IPS DF 6.9 (cell line): Measurements from ENCODE around the gene PCBP4.

ENCODE experiments used
- DNase-seq: peaks from one replicate; pipeline ENCODE4 v3.0.0-alpha.2; 2013; ENCODE audit warnings: low read depth, low spot score
- H3K27ac ChIP-seq: one replicate; pipeline ENCODE4 v1.5.1; 2013; ENCODE audit warnings: low read length, control low read depth
- H3K27me3 ChIP-seq: 2 replicates; pipeline ENCODE4 v1.6.1; 2013; ENCODE audit warnings: mild to moderate bottlenecking, low read length; ENCODE audit not compliant: control insufficient read depth, insufficient read depth
- H3K36me3 ChIP-seq: 2 replicates; pipeline ENCODE4 v1.6.1; 2013; ENCODE audit warnings: low read length; ENCODE audit not compliant: control insufficient read depth, insufficient read depth
- H3K4me1 ChIP-seq: 2 replicates; pipeline ENCODE4 v1.6.1; 2013; ENCODE audit warnings: low read length; ENCODE audit not compliant: control insufficient read depth, insufficient read depth
- H3K4me3 ChIP-seq: 2 replicates; pipeline ENCODE4 v1.5.1; 2013; ENCODE audit warnings: mild to moderate bottlenecking, low read length
- H3K9me3 ChIP-seq: 2 replicates; pipeline ENCODE4 v1.6.1; 2013; ENCODE audit warnings: low read length, inconsistent platforms; ENCODE audit not compliant: control insufficient read depth, insufficient read depth
- WGBS: extraction: QIAGEN DNeasy Blood & Tissue Kit; methylation state at CpG from one replicate; pipeline ENCODE4 v1.1.7; 2013; ENCODE audit warnings: mixed read lengths, missing lambda C conversion rate; ENCODE audit not compliant: insufficient read length, insufficient coverage; 5-methylcytosine and 5-hydroxymethylcytosine counted together

The PCBP4 gene

DNA sequence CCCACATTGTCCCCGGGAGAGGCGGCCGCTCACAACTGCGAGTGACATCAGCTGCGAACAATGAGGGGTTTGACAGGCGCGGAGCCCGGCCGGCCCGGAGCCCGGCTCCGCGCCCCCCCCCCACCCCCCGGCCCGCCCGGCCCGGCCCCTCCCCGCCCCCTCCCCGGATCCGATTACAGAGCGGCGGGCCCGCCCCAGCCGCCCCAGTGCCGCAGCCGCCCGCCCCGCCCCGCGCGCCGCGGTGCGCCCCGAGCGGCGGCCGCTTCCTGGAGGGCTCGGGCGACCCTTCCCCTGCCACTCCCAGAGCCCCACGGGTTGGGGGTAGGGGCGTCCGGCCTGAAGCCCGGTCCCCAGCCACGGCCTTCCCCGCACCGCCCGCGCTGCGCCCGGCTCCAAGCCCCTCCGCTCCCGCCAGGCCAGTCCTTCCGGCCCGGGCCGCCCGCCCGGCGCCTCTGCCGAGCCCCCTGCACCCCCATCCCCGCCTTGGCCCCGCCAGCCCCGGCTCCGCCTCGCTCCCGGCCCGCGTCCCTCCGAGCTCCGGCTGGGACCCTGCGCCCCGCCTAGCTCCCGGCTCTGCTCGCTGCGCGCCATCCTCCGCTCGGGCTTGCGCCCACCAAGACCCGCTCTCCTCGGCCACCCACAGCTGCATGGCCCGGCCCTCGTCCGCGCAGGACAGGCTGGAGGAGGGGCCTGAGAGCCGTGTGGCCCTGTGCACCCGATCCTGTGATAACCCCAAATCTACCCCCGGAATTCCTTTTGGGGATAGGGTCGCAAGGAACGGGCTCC, at the start of gene PCBP4:
TSS of gene PCBP4 (minus strand) at position 71 of the 786 bp plus-strand sequence. CDS start 6,214 bp downstream, outside the sequence.
- Histone ChIP-seq H3K36me3 (no peaks in the 10 kb centered on the region), H3K9me3 (no peaks in the 10 kb centered on the region), H3K4me1 (peaks cover 19% of the 10 kb centered on the region), H3K27me3 (no peaks in the 10 kb centered on the region), H3K4me3 (peak within 1 kb of the TSS; percentile 62; the same call in 1 of the 2 replicates), H3K27ac (no peak within 1 kb of the TSS)
- DNase-seq: no peak
- WGBS: no CpG with 5 or more reads among the region's 90 CpGs

DNA sequence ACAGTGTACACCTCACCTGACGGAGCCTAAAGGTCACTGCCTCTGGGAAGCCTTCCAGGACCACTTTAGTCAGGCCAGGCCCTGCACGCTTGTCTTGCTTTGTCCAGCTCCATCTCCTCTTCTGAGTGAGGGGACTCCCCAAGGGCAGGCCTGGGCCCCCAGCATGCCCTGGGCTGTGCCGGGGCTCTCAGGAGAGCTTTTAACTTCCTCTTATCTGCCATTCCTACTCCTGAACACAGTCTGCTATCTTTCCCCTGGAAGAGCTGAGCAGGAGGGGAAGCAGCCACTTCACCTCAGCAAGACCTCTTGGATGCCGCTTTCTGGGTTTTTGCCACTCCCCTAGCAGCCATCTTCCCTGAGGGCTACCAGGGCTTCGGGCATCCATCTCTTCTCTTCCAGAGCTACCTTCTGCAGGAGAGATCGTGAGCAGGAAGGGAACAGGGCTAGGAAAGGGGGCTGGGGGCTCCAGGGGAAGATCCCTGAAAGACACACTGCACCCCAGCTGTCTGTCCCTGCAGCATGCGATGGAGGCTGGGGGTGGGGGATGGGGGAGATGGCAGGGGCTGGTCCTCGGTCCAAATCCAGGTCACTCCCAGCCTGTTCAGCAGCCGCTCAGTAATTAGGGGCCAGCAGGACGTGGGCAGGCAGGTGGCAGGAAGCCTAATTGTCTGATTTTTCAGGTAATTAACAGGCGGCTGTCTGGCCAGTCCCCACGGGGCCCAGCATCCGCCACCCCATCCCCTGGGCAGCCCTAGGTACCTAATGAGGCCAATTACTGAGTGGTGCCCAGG, 48.4 kb upstream of the PCBP4 start:
- WGBS: no CpG with 5 or more reads among the region's 13 CpGs
- Histone ChIP-seq H3K9me3 (no peaks in the 10 kb centered on the region), H3K4me1 (no peaks in the 10 kb centered on the region)

DNA sequence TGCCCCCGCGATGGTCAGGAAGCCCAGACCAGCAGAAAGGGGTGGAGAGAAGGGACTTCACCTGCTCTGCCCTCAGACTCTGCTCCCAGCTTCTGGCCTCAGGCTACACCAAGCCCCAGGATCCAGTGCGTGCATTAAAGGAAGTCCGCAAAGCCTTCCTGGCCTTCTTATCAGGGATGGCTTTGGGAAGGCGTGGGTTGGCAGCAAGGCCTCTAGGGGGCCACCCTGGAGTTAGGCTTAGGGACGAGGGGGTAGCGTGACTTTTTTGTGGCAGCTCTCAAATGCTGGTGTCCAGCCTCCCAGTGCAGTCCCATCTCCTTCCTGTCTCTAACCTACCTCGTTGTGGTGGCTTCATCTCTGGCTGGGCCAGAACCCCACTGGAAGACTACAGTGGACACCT, 47.4 kb upstream of the PCBP4 start:
- Histone ChIP-seq H3K27ac (no peak overlapping the region), H3K9me3 (no peaks in the 10 kb centered on the region), H3K36me3 (no peaks in the 10 kb centered on the region), H3K27me3 (no peaks in the 10 kb centered on the region), H3K4me3 (no peak overlapping the region), H3K4me1 (no peaks in the 10 kb centered on the region)
- DNase-seq: no peak
- WGBS: no CpG with 5 or more reads among the region's 8 CpGs

More for the DNA sequence above, 48.4 kb upstream of the PCBP4 start:
- Histone ChIP-seq H3K4me3 (no peak overlapping the region), H3K36me3 (no peaks in the 10 kb centered on the region), H3K27ac (no peak overlapping the region), H3K27me3 (no peaks in the 10 kb centered on the region)
- DNase-seq: no peak

DNA sequence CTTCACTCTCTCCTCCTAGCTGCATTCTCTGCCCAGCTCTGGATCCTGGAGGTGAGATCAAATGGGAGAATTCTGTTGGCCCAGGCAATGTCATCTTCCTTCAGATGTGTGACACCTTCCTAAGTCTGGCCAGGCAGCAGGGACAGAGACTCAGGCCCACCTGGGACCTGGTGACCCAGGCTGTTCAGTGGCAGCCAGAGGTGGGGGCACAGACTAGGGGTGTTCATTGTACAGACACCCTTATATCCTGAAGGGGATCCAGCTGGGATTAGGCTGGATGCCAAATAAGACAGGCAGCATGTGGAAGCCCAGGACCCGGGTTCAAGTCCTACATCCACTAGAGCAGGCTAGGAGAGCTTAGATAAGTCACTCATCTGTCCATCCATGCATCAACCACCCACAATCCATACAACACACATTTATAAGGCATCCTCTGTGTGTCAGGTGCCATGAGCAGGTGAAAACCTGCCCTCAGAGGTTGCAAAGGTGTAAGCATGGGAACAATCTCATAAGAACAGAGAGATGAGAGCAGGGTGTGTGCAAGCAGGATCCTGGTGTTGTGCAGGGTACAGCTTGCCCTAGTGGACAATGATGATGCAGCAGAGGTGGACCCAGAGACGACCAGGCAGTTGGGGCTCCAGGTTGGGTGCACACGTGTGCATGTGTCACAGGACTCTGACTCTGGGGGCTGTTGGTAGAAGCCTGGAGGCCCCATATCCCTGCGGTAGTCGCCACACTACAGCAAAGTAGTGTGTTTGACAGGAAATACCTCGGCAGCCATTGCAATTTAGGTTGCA, 46.7 kb upstream of the PCBP4 start:
- DNase-seq: no peak
- Histone ChIP-seq H3K4me1 (no peaks in the 10 kb centered on the region), H3K36me3 (no peaks in the 10 kb centered on the region), H3K27me3 (no peaks in the 10 kb centered on the region), H3K4me3 (no peak overlapping the region), H3K9me3 (no peaks in the 10 kb centered on the region), H3K27ac (no peak overlapping the region)
- WGBS: no CpG with 5 or more reads among the region's 6 CpGs

DNA sequence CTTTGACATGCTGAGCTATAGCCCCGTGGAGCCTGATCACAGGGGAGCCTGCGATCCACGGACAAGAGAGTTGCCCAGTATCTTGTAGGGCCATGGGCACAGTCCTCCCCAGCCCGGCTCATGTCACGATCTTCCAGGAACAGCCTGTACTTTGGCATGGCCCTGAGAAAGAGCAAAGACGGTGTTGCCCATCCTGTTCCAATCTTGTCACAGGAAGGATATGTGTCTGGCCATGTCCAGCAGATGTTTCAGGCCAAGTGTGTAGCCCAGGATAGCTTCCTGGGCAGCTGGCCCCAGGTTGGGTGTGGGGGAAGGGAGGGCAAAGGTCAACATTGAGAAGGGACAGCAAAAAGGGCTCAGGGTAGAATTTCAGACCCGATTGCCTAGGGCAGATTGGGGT, 45.4 kb upstream of the PCBP4 start:
- H3K4me1 ChIP-seq: no peaks in the 10 kb centered on the region
- WGBS: no CpG with 5 or more reads among the region's 7 CpGs
- H3K27me3 ChIP-seq: no peaks in the 10 kb centered on the region
- DNase-seq: no peak
- no peak overlapping the region for H3K27ac ChIP-seq
- H3K36me3 ChIP-seq: no peaks in the 10 kb centered on the region
- no peaks in the 10 kb centered on the region for H3K9me3 ChIP-seq
- no peak overlapping the region for H3K4me3 ChIP-seq

DNA sequence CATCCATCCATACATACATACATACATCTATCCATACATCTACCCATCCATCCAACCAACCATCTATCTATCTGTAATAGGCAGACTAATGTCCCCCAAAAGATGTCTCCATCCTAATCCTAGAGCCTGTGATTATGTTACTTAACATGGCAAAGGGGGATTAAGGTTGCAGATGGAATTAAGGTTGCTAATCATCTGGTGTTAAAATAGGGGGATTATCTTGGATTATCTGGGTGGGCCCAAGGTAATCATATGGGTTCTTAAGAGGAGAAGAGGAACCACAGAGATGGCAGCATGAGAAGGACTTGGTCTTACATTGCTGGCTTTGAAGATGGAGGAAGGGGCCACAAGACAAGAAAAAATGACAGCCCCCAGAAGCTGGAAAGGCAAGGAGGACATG, 43.2 kb upstream of the PCBP4 start:
- Histone ChIP-seq H3K9me3 (no peaks in the 10 kb centered on the region), H3K27ac (no peak overlapping the region), H3K4me3 (no peak overlapping the region), H3K4me1 (peaks cover 6% of the 10 kb centered on the region), H3K36me3 (no peaks in the 10 kb centered on the region), H3K27me3 (no peaks in the 10 kb centered on the region)
- DNase-seq: no peak

DNA sequence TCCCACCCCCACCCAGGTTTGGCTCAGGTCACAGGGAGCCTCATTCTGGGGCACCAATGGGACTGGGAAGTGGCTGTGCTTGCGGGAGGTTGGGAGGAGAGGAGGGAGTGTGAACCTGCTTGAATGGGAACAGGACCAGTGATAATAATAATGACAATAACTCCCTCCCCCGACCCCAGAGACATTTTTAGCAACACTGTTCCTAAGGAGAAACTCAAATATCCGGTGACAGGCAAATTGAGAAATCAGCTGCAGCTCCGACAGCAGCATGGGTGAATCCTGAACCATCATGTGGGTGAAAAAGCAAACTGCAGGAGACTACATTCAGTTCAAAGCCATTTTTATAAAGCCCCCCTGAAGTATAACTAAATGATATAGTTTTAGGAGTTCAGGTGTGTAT, 40.0 kb upstream of the PCBP4 start:
- Histone ChIP-seq H3K9me3 (no peaks in the 10 kb centered on the region), H3K36me3 (no peaks in the 10 kb centered on the region), H3K4me1 (peaks cover 12% of the 10 kb centered on the region), H3K27me3 (no peaks in the 10 kb centered on the region), H3K4me3 (no peak overlapping the region), H3K27ac (no peak overlapping the region)
- no CpG with 5 or more reads among the region's 4 CpGs for WGBS
- DNase-seq: no peak

DNA sequence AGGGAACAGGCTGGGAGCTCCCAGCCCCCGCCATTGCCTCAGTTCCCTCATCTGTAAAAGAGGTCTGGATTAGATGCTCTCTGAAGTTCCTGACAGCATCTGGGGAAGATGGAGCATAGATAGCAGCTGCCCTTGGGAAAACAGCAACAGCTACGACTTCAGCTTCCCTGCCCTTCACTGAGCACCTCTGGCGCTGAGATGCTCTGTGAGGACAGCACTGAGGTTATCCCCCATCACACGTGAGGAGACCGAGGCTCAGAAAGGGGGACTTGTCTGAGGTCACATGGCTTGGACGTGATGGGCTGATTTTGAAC, 39.5 kb upstream of the PCBP4 start:
- Histone ChIP-seq H3K27ac (no peak overlapping the region), H3K4me1 (peaks cover 12% of the 10 kb centered on the region), H3K27me3 (no peaks in the 10 kb centered on the region), H3K4me3 (no peak overlapping the region), H3K36me3 (no peaks in the 10 kb centered on the region), H3K9me3 (no peaks in the 10 kb centered on the region)
- no CpG with 5 or more reads among the region's 6 CpGs for WGBS
- DNase-seq: no peak

DNA sequence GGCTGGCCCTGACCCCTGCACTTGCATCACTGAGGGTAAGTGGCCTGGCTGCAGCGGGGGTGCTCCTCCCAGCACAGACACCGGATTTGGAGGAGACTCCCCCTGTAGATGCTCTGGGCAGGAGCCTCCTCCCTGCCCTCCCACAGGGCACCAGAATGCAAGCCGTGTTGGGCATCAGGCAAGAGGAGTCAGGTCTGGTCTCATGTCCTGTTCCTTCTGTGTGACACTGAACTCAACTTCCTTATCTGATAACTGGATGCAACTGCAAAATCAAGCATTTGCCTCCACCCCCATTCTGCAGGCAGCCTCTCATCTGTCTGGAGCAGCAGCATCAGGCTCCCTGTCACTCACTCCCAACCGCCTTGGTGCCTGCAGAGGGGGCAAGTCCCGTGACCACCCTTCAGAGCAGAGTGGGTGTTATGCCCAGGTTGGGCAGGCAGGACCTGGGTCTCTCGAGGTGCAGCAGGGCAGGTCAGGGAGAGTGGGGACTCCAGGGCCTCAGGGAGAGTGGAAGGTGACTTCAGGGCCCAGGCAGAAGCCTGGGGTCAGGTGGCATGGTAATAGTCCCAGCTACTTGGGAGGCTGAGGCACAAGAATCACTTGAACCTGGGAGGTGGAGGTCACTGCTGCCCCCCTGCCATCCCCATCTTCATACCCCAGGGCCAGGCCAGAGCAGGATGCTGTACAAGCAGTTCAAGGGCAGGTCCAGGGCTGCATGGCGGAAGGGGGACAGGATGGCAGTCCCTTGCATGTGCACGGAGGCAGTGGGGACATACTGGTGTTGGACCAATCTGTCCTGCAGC, 39.0 kb upstream of the PCBP4 start:
- no peak for DNase-seq
- no peaks in the 10 kb centered on the region for H3K9me3 ChIP-seq
- no peaks in the 10 kb centered on the region for H3K36me3 ChIP-seq
- no peak overlapping the region for H3K27ac ChIP-seq
- no CpG with 5 or more reads among the region's 8 CpGs for WGBS
- no peaks in the 10 kb centered on the region for H3K27me3 ChIP-seq
- no peak overlapping the region for H3K4me3 ChIP-seq
- H3K4me1 ChIP-seq: peaks cover 12% of the 10 kb centered on the region

DNA sequence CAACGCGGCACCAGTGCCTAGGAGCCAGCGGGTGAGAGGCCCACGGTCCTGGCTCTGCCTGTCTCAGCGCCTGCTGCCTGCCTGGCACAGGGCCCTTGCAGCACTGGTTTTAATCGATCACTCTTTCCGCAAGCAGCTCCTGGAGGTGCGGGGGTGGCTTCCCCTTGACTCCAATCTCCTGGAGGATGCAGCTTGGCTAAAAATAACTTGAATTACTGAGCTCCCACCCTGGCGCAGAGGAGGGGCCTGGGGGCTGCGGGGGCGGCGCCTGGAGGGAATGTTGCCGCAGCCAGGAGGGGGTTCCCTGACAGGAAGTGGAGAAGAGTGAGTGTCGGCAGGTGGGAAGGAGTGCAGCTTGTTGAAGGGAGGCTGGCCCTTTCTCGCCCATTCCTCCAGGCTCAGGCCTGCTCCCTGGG, 38.3 kb upstream of the PCBP4 start:
- Histone ChIP-seq H3K9me3 (no peaks in the 10 kb centered on the region), H3K36me3 (no peaks in the 10 kb centered on the region), H3K27ac (no peak overlapping the region), H3K4me1 (peaks cover 12% of the 10 kb centered on the region), H3K4me3 (no peak overlapping the region), H3K27me3 (no peaks in the 10 kb centered on the region)
- DNase-seq: no peak
- no CpG with 5 or more reads among the region's 15 CpGs for WGBS
